ENCODE results near the gene PRORP. TPM values are rescaled to one million over a fixed set of nuclear protein-coding genes. Genes with fewer than 3 reads are reported as not detected.

The PRORP gene
- total and polyA plus RNA-seq, 2 of the 13 experiments (the other 11 are each of a cell fraction or from before 2014, with no cell fraction given): 48.9 to 88.7 TPM

DNA sequence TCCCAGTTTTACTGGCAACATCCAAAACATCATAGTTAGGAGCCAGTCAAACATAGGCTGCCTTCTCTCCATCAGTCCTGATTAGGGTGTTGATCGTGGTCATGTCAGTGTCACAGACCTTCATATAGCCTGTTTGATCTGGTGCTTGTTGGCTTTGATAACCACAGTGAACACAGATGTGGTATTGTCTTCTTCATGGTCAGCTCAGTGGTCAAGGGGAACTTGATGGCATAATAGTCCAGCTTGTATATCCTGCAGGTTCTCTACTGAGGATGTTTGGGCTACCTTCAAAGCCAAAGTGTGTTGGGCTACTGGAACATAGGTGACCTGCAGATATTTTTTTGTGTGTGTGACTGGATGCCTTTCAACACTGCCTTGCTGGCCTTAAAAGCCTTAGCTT, 21.7 kb downstream of the PRORP start (continued):
- TF ChIP-seq, protein P1, sequence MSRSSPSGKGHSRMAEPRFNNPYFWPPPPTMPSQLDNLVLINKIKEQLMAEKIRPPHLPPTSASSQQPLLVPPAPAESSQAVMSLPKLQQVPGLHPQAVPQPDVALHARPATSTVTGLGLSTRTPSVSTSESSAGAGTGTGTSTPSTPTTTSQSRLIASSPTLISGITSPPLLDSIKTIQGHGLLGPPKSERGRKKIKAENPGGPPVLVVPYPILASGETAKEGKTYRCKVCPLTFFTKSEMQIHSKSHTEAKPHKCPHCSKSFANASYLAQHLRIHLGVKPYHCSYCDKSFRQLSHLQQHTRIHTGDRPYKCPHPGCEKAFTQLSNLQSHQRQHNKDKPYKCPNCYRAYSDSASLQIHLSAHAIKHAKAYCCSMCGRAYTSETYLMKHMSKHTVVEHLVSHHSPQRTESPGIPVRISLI (CRISPR knock-in tag; IDR thresholded peaks at IDR 0.05; ENCODE audit: borderline replicate concordance): peak; percentile 73; the same call in 1 of the 2 replicates
- TF ChIP-seq NFYC (CRISPR knock-in tag; IDR thresholded peaks at IDR 0.05) (no peak), RORA (CRISPR knock-in tag; IDR thresholded peaks at IDR 0.05) (no peak), ARNTL (CRISPR knock-in tag; IDR thresholded peaks at IDR 0.05) (no peak), SP5 (CRISPR knock-in tag; IDR thresholded peaks at IDR 0.05; ENCODE audit: borderline replicate concordance, low read depth) (0 out of 2 replicates have a peak, but pooled peaks have one; percentile 36), SALL1 (CRISPR knock-in tag; IDR thresholded peaks at IDR 0.05) (peak; percentile 69; the same call in 1 of the 2 replicates), ARHGAP35 (CRISPR knock-in tag; IDR thresholded peaks at IDR 0.05; ENCODE audit: borderline replicate concordance) (no peak), PPARG (CRISPR knock-in tag; conservative IDR thresholded peaks at IDR 0.05) (peak; percentile 93)
- TF ChIP-seq, protein P2, sequence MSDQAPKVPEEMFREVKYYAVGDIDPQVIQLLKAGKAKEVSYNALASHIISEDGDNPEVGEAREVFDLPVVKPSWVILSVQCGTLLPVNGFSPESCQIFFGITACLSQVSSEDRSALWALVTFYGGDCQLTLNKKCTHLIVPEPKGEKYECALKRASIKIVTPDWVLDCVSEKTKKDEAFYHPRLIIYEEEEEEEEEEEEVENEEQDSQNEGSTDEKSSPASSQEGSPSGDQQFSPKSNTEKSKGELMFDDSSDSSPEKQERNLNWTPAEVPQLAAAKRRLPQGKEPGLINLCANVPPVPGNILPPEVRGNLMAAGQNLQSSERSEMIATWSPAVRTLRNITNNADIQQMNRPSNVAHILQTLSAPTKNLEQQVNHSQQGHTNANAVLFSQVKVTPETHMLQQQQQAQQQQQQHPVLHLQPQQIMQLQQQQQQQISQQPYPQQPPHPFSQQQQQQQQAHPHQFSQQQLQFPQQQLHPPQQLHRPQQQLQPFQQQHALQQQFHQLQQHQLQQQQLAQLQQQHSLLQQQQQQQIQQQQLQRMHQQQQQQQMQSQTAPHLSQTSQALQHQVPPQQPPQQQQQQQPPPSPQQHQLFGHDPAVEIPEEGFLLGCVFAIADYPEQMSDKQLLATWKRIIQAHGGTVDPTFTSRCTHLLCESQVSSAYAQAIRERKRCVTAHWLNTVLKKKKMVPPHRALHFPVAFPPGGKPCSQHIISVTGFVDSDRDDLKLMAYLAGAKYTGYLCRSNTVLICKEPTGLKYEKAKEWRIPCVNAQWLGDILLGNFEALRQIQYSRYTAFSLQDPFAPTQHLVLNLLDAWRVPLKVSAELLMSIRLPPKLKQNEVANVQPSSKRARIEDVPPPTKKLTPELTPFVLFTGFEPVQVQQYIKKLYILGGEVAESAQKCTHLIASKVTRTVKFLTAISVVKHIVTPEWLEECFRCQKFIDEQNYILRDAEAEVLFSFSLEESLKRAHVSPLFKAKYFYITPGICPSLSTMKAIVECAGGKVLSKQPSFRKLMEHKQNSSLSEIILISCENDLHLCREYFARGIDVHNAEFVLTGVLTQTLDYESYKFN (CRISPR knock-in tag; conservative IDR thresholded peaks at IDR 0.05): peak; percentile 63
- TF ChIP-seq, protein P3, sequence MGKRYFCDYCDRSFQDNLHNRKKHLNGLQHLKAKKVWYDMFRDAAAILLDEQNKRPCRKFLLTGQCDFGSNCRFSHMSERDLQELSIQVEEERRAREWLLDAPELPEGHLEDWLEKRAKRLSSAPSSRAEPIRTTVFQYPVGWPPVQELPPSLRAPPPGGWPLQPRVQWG (CRISPR knock-in tag; IDR thresholded peaks at IDR 0.05; ENCODE audit: borderline replicate concordance, low read depth): no peak
- TF ChIP-seq, protein P4, sequence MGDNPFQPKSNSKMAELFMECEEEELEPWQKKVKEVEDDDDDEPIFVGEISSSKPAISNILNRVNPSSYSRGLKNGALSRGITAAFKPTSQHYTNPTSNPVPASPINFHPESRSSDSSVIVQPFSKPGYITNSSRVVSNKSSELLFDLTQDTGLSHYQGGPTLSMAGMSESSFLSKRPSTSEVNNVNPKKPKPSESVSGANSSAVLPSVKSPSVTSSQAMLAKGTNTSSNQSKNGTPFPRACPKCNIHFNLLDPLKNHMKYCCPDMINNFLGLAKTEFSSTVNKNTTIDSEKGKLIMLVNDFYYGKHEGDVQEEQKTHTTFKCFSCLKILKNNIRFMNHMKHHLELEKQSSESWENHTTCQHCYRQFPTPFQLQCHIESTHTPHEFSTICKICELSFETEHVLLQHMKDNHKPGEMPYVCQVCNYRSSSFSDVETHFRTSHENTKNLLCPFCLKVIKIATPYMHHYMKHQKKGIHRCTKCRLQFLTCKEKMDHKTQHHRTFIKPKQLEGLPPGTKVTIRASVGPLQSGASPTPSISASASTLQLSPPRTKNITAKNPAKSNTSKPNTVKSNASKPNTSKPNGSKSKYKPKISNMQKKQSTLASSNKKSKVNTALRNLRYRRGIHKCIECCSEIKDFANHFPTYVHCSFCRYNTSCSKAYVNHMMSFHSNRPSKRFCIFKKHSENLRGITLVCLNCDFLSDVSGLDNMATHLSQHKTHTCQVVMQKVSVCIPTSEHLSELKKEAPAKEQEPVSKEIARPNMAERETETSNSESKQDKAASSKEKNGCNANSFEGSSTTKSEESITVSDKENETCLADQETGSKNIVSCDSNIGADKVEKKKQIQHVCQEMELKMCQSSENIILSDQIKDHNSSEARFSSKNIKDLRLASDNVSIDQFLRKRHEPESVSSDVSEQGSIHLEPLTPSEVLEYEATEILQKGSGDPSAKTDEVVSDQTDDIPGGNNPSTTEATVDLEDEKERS (CRISPR knock-in tag; IDR thresholded peaks at IDR 0.05): no peak
- TF ChIP-seq, protein P5, sequence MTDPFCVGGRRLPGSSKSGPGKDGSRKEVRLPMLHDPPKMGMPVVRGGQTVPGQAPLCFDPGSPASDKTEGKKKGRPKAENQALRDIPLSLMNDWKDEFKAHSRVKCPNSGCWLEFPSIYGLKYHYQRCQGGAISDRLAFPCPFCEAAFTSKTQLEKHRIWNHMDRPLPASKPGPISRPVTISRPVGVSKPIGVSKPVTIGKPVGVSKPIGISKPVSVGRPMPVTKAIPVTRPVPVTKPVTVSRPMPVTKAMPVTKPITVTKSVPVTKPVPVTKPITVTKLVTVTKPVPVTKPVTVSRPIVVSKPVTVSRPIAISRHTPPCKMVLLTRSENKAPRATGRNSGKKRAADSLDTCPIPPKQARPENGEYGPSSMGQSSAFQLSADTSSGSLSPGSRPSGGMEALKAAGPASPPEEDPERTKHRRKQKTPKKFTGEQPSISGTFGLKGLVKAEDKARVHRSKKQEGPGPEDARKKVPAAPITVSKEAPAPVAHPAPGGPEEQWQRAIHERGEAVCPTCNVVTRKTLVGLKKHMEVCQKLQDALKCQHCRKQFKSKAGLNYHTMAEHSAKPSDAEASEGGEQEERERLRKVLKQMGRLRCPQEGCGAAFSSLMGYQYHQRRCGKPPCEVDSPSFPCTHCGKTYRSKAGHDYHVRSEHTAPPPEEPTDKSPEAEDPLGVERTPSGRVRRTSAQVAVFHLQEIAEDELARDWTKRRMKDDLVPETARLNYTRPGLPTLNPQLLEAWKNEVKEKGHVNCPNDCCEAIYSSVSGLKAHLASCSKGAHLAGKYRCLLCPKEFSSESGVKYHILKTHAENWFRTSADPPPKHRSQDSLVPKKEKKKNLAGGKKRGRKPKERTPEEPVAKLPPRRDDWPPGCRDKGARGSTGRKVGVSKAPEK (CRISPR knock-in tag; IDR thresholded peaks at IDR 0.05; ENCODE audit: borderline replicate concordance): no peak
- TF ChIP-seq, protein P6, sequence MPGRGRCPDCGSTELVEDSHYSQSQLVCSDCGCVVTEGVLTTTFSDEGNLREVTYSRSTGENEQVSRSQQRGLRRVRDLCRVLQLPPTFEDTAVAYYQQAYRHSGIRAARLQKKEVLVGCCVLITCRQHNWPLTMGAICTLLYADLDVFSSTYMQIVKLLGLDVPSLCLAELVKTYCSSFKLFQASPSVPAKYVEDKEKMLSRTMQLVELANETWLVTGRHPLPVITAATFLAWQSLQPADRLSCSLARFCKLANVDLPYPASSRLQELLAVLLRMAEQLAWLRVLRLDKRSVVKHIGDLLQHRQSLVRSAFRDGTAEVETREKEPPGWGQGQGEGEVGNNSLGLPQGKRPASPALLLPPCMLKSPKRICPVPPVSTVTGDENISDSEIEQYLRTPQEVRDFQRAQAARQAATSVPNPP (CRISPR knock-in tag; IDR thresholded peaks at IDR 0.05): no peak
- TF ChIP-seq, protein P7, sequence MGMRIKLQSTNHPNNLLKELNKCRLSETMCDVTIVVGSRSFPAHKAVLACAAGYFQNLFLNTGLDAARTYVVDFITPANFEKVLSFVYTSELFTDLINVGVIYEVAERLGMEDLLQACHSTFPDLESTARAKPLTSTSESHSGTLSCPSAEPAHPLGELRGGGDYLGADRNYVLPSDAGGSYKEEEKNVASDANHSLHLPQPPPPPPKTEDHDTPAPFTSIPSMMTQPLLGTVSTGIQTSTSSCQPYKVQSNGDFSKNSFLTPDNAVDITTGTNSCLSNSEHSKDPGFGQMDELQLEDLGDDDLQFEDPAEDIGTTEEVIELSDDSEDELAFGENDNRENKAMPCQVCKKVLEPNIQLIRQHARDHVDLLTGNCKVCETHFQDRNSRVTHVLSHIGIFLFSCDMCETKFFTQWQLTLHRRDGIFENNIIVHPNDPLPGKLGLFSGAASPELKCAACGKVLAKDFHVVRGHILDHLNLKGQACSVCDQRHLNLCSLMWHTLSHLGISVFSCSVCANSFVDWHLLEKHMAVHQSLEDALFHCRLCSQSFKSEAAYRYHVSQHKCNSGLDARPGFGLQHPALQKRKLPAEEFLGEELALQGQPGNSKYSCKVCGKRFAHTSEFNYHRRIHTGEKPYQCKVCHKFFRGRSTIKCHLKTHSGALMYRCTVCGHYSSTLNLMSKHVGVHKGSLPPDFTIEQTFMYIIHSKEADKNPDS (CRISPR knock-in tag; IDR thresholded peaks at IDR 0.05): 0 out of 2 replicates have a peak, but pooled peaks have one; percentile 33

Data from HepG2 (cell line).